Mesothelial cell of epicardium (in vitro differentiated cells): ENCODE results near the gene CT45A5. TPM values are rescaled to one million over a fixed set of nuclear protein-coding genes. Genes with fewer than 3 reads are reported as not detected.
"Not testable (repeated sequence)": the region's sequence is repeated elsewhere in the genome, so short reads cannot be mapped to it uniquely, and the experiment has no call there.

Experiments
- DNase-seq, 2 experiments: peaks; one replicate each; pipeline ENCODE4 v3.0.0; 2021; ENCODE audit warnings: low spot score in 2 of 2; ENCODE audit not compliant: unreplicated experiment in 2 of 2
- H3K27ac Mint-ChIP-seq: 2 replicates; pipeline ENCODE4 v1.8.0; 2021; ENCODE audit warnings: mixed read lengths
- H3K27me3 Mint-ChIP-seq: 2 replicates; pipeline ENCODE4 v1.8.0; 2021; ENCODE audit warnings: low read depth, mixed read lengths
- H3K36me3 Mint-ChIP-seq: 2 replicates; pipeline ENCODE4 v1.8.0; 2021; ENCODE audit warnings: mixed read lengths
- H3K4me1 Mint-ChIP-seq: 2 replicates; pipeline ENCODE4 v1.8.0; 2021; ENCODE audit warnings: mixed read lengths
- H3K4me3 Mint-ChIP-seq: 2 replicates; pipeline ENCODE4 v1.8.0; 2021; ENCODE audit warnings: mild to moderate bottlenecking, moderate library complexity, mixed read lengths
- H3K9me3 Mint-ChIP-seq: 2 replicates; pipeline ENCODE4 v1.8.0; 2021; ENCODE audit warnings: mixed read lengths
- total RNA-seq: library from RNA; stranded (reverse); gene quantifications from 3 replicates; pipeline ENCODE4 v1.2.1, GENCODE V29; 2021
- TF ChIP-seq, protein P1 (sequence below): fragments of 200-600 bp; sonication (generic); IDR thresholded peaks from one replicate; pipeline ENCODE4 v1.5.0; 2021; ENCODE audit warnings: antibody characterized with exemption; ENCODE audit not compliant: unreplicated experiment

Gene CT45A5, protein sequence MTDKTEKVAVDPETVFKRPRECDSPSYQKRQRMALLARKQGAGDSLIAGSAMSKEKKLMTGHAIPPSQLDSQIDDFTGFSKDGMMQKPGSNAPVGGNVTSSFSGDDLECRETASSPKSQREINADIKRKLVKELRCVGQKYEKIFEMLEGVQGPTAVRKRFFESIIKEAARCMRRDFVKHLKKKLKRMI
- total RNA-seq = not detected in 3 replicates

DNA sequence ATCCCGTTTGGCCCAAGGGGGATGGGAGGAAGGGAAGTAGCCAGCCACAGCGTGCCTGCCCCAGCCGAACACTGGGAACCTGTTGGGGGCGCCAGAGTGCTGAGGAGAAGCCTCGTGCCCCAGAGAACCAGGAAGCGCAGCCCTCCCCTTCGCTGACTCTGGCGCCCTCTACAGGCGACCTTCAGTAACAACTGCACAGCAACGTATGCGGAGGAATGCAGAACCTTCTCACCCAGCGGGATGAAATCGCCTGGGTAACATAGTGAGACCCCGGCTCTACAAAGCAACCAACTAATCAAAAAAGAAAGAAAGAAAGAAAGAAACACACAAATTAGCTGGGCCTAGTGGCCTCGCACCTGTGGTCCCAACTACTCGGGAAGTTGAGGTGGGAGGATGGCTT is at the start of gene CT45A5:
Gene CT45A5, minus strand, starts transcription at position 101 of the 400 bp plus-strand sequence. CDS start 3,774 bp downstream, outside the sequence.
- H3K4me1 Mint-ChIP-seq, H3K36me3 Mint-ChIP-seq, H3K27me3 Mint-ChIP-seq, DNase-seq, H3K4me3 Mint-ChIP-seq, H3K9me3 Mint-ChIP-seq, H3K27ac Mint-ChIP-seq: not testable (repeated sequence)

DNA sequence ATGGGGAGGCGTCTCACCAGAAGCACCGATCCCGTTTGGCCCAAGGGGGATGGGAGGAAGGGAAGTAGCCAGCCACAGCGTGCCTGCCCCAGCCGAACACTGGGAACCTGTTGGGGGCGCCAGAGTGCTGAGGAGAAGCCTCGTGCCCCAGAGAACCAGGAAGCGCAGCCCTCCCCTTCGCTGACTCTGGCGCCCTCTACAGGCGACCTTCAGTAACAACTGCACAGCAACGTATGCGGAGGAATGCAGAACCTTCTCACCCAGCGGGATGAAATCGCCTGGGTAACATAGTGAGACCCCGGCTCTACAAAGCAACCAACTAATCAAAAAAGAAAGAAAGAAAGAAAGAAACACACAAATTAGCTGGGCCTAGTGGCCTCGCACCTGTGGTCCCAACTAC is 34.6 kb upstream of the CT45A5 start, which contains the start of gene CT45A2:
Gene CT45A2, minus strand, starts transcription at position 101 of the 400 bp plus-strand sequence. CDS start 3,747 bp downstream, outside the sequence.
- not testable (repeated sequence) for H3K27me3 Mint-ChIP-seq, H3K4me1 Mint-ChIP-seq, DNase-seq, H3K27ac Mint-ChIP-seq, H3K4me3 Mint-ChIP-seq, H3K9me3 Mint-ChIP-seq, H3K36me3 Mint-ChIP-seq

DNA sequence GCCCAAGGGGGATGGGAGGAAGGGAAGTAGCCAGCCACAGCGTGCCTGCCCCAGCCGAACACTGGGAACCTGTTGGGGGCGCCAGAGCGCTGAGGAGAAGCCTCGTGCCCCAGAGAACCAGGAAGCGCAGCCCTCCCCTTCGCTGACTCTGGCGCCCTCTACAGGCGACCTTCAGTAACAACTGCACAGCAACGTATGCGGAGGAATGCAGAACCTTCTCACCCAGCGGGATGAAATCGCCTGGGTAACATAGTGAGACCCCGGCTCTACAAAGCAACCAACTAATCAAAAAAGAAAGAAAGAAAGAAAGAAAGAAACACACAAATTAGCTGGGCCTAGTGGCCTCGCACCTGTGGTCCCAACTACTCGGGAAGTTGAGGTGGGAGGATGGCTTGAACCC is 17.4 kb upstream of the CT45A5 start, which contains the start of gene CT45A6:
Gene CT45A6, minus strand, starts transcription at position 101 of the 400 bp plus-strand sequence. CDS start 3,794 bp downstream, outside the sequence.
- DNase-seq, H3K4me1 Mint-ChIP-seq, H3K27ac Mint-ChIP-seq, H3K4me3 Mint-ChIP-seq, H3K27me3 Mint-ChIP-seq, H3K36me3 Mint-ChIP-seq, H3K9me3 Mint-ChIP-seq: not testable (repeated sequence)

DNA sequence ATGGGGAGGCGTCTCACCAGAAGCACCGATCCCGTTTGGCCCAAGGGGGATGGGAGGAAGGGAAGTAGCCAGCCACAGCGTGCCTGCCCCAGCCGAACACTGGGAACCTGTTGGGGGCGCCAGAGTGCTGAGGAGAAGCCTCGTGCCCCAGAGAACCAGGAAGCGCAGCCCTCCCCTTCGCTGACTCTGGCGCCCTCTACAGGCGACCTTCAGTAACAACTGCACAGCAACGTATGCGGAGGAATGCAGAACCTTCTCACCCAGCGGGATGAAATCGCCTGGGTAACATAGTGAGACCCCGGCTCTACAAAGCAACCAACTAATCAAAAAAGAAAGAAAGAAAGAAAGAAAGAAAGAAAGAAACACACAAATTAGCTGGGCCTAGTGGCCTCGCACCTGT is 17.2 kb downstream of the CT45A5 start, which contains the start of gene CT45A3:
Gene CT45A3, minus strand, starts transcription at position 101 of the 400 bp plus-strand sequence. CDS start 3,747 bp downstream, outside the sequence.
- H3K4me3 Mint-ChIP-seq, H3K36me3 Mint-ChIP-seq, DNase-seq, H3K4me1 Mint-ChIP-seq, H3K9me3 Mint-ChIP-seq, H3K27me3 Mint-ChIP-seq, H3K27ac Mint-ChIP-seq: not testable (repeated sequence)

DNA sequence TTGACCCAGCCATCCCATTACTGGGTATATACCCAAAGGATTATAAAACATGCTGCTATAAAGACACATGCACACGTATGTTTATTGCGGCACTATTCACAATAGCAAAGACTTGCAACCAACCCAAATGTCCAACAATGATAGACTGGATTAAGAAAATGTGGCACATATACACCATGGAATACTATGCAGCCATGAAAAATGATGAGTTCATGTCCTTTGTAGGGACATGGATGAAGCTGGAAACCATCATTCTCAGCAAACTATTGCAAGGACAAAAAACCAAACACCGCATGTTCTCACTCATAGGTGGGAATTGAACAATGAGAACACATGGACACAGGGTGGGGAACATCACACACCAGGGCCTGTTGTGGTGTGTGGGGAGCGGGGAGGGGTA is 40.6 kb downstream of the CT45A5 start:
- H3K9me3 Mint-ChIP-seq = peaks cover 43% of the 10 kb centered on the region
- H3K4me1 Mint-ChIP-seq, H3K36me3 Mint-ChIP-seq, H3K27me3 Mint-ChIP-seq, H3K4me3 Mint-ChIP-seq, DNase-seq, H3K27ac Mint-ChIP-seq: not testable (repeated sequence)

DNA sequence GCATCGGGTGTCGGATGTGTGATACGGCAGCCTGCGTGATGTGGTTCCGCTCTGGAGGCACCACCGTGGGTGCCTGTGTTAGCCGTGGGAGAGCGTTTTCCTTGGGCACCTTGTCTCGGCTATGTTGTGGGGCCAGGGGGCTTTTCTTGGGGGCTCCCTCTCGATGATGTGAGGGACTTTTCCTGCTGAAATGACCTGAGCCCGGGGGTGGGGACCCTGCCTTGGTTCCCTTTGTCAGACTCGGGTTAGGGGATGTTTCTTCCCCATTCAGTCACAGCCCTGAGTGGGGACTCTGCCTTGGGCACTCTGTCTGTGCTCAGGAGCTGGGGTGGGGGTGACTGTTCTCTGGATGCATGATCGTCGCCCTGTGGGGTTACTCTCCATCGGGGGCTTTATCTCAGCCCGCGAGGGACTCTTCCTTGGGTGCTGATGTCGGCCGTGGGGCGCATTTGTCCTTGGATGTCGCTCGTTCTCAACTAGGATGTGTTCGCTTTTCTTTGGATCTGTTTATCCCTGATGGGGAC is 44.0 kb downstream of the CT45A5 start:
- no peak overlapping the region for H3K27ac Mint-ChIP-seq
- no peaks in the 10 kb centered on the region for H3K4me1 Mint-ChIP-seq
- H3K4me3 Mint-ChIP-seq = no peak overlapping the region
- TF ChIP-seq, protein P1, sequence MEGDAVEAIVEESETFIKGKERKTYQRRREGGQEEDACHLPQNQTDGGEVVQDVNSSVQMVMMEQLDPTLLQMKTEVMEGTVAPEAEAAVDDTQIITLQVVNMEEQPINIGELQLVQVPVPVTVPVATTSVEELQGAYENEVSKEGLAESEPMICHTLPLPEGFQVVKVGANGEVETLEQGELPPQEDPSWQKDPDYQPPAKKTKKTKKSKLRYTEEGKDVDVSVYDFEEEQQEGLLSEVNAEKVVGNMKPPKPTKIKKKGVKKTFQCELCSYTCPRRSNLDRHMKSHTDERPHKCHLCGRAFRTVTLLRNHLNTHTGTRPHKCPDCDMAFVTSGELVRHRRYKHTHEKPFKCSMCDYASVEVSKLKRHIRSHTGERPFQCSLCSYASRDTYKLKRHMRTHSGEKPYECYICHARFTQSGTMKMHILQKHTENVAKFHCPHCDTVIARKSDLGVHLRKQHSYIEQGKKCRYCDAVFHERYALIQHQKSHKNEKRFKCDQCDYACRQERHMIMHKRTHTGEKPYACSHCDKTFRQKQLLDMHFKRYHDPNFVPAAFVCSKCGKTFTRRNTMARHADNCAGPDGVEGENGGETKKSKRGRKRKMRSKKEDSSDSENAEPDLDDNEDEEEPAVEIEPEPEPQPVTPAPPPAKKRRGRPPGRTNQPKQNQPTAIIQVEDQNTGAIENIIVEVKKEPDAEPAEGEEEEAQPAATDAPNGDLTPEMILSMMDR = no peak
- no peaks in the 10 kb centered on the region for H3K27me3 Mint-ChIP-seq
- peaks cover 48% of the 10 kb centered on the region for H3K9me3 Mint-ChIP-seq
- no peaks in the 10 kb centered on the region for H3K36me3 Mint-ChIP-seq
- no peak for DNase-seq

DNA sequence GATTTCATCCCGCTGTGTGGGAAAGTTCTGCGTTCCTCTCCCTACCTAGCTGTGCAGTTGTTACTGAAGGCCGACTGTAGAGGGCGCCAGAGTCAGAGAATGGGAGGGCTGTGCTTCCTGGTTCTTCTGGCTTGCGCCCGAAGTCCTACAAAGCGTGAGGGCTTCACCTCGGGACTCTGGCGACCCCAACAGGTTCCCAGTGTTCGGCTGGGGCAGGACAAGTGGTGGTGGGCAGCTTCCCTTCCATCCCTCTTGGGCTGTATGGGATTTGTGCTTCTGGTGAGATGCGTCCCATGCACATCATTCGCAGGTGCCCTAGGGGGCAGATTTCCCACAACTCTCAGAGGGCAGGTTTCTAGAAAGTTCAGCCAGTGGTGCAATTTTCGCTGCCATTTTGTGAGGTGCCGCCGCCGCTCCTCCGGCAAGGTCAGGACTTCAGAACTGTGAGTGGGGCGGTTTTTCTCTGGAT is 44.6 kb downstream of the CT45A5 start:
- no peaks in the 10 kb centered on the region for H3K36me3 Mint-ChIP-seq
- H3K9me3 Mint-ChIP-seq = peaks cover 42% of the 10 kb centered on the region
- no peak for DNase-seq
- no peaks in the 10 kb centered on the region for H3K27me3 Mint-ChIP-seq
- H3K4me1 Mint-ChIP-seq = no peaks in the 10 kb centered on the region
- no peak overlapping the region for H3K27ac Mint-ChIP-seq
- H3K4me3 Mint-ChIP-seq = no peak overlapping the region
- TF ChIP-seq, protein P1 = no peak

DNA sequence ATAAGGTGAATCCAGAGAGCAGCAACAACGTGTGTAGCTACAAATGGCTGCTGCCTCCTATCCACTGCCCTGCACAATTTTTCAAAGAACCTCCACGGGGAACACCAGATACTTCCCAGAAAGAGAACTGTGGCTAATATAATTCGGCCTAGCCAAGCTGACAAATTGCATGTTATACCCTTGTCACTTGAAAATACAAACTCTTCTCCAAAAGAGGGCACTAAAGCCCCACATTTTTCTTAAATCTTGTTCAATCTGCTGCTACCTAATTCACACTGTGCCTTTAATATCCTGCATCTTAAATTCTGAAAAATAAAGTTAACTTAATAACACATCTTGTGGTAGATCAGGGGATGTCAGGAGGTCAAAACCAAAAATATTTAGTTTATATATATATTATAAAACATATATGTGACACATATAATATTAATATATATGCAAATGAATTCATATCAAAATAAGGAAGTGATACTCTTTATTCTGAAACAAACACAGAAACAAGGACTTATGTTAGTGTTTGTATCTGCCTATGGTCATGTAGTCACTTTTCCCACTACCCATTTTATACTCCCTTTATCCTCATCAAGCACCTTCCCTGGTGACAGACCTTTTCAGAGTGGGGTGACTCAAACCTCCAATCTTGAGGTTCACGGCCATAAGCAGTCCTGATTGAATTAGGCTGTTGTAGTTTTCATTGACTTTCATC is 47.8 kb downstream of the CT45A5 start:
- Mint-ChIP-seq H3K9me3 (peaks cover 32% of the 10 kb centered on the region), H3K27ac (no peak overlapping the region), H3K36me3 (no peaks in the 10 kb centered on the region), H3K4me3 (no peak overlapping the region), H3K27me3 (no peaks in the 10 kb centered on the region), H3K4me1 (no peaks in the 10 kb centered on the region)
- TF ChIP-seq, protein P1 = no peak
- no peak for DNase-seq

DNA sequence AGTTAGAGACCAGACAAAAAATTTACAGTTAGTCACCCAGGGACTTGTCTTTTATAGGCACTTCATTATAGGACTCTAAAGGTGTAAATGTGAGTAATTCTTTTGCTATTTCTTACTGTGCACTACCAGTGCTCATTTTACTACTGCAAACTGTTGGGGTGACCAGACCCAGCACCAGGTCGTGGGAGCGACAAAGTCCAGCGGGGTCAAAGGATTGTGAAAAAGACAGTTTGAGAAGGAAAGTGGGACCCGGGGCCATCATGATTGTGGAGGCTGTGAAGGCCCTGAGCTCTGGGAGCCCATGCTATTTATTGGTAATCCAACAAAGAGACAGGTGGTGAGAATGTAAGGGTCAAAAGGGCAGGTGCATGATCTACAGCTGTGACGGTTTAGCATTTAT is 50.6 kb downstream of the CT45A5 start:
- not testable (repeated sequence) for H3K4me1 Mint-ChIP-seq, DNase-seq, H3K27ac Mint-ChIP-seq, H3K27me3 Mint-ChIP-seq, H3K36me3 Mint-ChIP-seq, H3K4me3 Mint-ChIP-seq
- H3K9me3 Mint-ChIP-seq = peaks cover 18% of the 10 kb centered on the region
